GM19099 (cell line): ENCODE results near the gene HDAC9.

Experiments used
- POLR2A ChIP-seq: IDR thresholded peaks from 3 replicates; pipeline ENCODE4 v1.6.1; 2011; ENCODE audit warnings: low read depth; ENCODE audit not compliant: insufficient read length; ENCODE audit errors: extremely low read depth

HDAC9 gene

GRCh38 chr7:18508443-18509427, 13.2 kb downstream of the HDAC9 start:
- TF ChIP-seq POLR2A, result no peak

DNA sequence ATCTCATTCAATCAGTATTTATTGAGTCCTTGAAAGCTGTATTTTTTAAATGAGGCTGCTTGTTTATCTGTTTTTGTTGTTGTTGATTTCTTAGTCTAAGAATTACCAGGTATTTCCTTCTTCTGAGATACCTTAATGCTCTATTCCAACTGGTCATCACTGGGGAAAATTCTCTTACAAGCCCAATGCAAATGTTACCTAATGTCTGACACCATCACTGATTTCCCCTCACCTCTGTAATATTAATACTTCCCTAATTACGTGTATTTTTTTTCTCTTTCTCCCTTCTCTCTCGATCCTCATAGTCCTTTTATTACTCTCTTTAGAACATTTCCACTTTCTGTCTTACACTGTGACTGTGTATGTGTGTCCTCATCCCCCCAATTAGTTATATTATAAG, 13.9 kb downstream of the HDAC9 start:
- TF ChIP-seq POLR2A, result no peak

DNA sequence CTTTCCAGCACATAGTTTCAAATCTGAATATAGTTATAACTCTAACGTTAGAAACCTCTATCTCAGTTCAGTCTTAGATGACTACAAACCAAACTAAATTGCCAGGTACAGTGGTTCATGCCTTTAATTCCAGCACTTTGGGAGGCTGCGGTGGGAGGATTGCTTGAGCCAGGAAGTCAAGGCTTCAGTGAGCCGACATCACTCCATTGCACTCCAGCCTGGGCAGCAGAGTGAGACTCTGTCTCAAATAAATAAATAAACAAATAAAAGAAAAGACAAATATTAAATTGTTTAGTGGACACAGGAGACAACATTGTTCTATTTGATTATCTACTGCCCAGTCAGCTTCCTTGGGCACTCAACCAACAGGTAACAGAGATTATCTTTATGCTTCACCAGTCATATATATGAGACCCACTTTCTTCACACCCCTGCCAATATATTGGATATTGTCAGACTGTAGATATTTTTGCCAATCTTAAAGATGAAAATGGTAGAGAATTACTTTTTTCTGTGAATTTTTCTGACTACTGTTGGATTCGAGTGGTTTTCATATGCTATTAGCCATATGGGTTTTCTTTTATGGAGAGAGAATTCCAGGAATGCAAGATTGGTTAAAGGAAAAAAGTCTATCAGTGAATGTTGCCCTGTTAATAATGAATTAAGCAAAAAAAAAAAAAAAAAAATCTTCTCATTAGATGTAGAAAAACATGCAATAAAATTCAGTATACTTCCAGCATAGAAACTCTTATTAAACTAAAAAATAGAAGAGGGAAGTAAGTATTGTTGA, 16.0 kb downstream of the HDAC9 start:
- no peak for TF ChIP-seq POLR2A

- TF ChIP-seq POLR2A, result no peak
These were observed 17.8 kb downstream of the HDAC9 start for GRCh38 chr7:18513343-18513742.

GRCh38 chr7:18515067-18515466, 19.5 kb downstream of the HDAC9 start:
- TF ChIP-seq POLR2A, result no peak

DNA sequence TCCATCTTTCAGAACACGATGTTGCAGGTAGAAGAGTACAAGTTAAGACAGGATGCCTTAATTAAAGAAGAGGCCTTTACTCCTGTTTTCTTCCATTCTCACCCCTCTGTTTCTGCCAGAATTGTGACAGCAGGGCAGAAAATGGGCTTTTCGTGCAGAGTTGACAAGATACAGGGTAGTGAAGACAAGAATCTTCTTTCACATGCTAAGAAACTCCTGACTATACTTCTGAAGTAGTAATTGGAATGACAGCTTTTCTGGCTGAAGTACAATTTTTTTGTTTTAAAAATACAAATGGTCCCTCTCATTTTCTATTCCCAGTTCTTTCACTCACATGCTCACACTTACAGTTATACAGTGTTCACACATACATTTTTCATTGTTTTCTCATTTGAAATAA, 22.1 kb downstream of the HDAC9 start:
- TF ChIP-seq POLR2A, result no peak

GRCh38 chr7:18518555-18518954, 23.0 kb downstream of the HDAC9 start:
- TF ChIP-seq POLR2A, result no peak

- TF ChIP-seq POLR2A, result no peak
These were observed 25.1 kb downstream of the HDAC9 start for GRCh38 chr7:18520450-18521235.

DNA sequence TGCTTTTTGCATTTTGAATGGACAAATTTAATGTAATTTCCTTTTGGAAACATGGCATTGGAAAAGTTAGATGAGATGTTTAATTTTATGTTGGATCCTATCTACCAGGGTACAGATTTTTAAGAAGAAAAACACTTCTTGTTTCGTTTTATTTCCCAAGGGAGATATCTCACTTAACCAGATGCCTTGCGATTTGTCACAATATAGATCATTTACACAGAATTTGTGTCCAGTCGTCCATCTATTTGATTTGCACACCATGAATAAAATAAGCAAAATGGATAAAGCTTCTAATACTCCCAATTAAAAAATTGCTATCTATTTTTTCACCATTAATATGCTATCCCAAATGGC, 25.7 kb downstream of the HDAC9 start:
- no peak for TF ChIP-seq POLR2A

GRCh38 chr7:18521945-18522566, 26.5 kb downstream of the HDAC9 start:
- no peak for TF ChIP-seq POLR2A

- TF ChIP-seq POLR2A, result no peak
These were observed 28.7 kb downstream of the HDAC9 start for GRCh38 chr7:18524248-18524647.

DNA sequence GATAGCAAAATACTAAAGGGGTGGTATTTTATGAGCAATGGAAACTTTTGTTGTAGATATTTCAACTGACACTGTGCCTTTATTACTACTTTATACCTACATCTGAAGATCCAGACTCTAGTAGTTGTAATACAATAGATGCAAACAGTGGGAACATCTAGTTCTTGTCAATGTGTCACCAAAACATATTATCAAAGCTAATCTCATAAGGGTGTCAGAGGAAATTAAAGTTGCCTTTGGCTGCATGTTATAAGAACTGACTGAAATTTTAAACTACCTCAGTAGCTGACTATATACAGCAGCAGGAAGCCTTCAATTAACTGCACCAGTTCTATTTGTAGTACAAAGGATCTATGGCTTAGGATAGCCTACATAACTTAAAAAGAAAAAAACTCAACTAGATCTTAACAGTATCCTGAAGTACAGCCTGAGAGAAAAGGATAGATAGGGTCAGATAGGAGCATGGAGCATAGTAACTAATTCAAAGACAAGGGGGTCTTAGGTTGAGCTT, 30.9 kb downstream of the HDAC9 start:
- TF ChIP-seq POLR2A, result no peak

DNA sequence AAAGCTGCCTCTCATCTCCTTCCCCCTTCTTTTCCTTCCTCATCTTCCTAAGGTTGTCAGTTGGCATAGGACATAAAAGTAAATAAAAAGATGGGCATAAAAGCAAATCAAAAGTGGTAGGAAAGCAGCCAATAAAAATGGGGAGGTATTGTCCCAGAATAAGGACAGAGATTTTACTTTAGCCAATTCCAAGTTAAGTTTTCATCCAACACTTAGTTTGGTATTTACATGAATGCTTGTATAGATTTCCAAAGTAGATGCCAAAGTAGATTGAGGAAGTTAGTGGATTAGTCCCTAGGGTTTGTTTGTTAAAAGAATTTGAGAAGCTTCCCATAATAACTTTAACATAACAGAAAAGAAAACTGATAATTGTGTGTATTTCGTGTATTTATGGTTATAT, 33.7 kb downstream of the HDAC9 start:
- no peak for TF ChIP-seq POLR2A
